Muscle layer of colon (tissue), 2 donors: ENCODE data around the gene FAIM2.

Source experiments
- H3K27ac ChIP-seq: one replicate; pipeline ENCODE4 v1.7.0; 2013; ENCODE audit warnings: low read depth, mild to moderate bottlenecking, low read length, moderate library complexity
- H3K27me3 ChIP-seq, 2 donors: one replicate each; pipeline ENCODE4 v1.7.0; 2013; ENCODE audit warnings: low read length in 2 of 2, mild to moderate bottlenecking in 2 of 2; ENCODE audit not compliant: insufficient read depth in 2 of 2, control insufficient read depth in 1 of 2
- H3K36me3 ChIP-seq: one replicate; pipeline ENCODE4 v1.7.0; 2013; ENCODE audit warnings: mild to moderate bottlenecking, low read length; ENCODE audit not compliant: insufficient read depth
- H3K4me1 ChIP-seq: one replicate; pipeline ENCODE4 v1.7.0; 2013; ENCODE audit warnings: mild to moderate bottlenecking, low read length; ENCODE audit not compliant: insufficient read depth
- H3K4me3 ChIP-seq, 2 donors: one replicate each; pipeline ENCODE4 v1.7.0; 2013; ENCODE audit warnings: low read length in 2 of 2, low read depth in 1 of 2, mild to moderate bottlenecking in 1 of 2, moderate library complexity in 1 of 2
- H3K9ac ChIP-seq: one replicate; pipeline ENCODE4 v1.7.0; 2013; ENCODE audit warnings: low read length
- H3K9me3 ChIP-seq: one replicate; pipeline ENCODE4 v1.7.0; 2013; ENCODE audit warnings: mild to moderate bottlenecking, low read length
- donor health status: abdominal sarcoma.
- donor health status: Adenocarcinoma of cecum.

FAIM2 gene

GRCh38 chr12:49911213-49911605 is 7.5 kb upstream of the FAIM2 start:
- no peak overlapping the region for H3K9ac ChIP-seq
- no peaks in the 10 kb centered on the region for H3K36me3 ChIP-seq
- H3K27ac ChIP-seq = no peak overlapping the region
- no peak overlapping the region for H3K4me3 ChIP-seq
- no peaks in the 10 kb centered on the region for H3K4me1 ChIP-seq
- H3K9me3 ChIP-seq = no peaks in the 10 kb centered on the region
- no peaks in the 10 kb centered on the region for H3K27me3 ChIP-seq

- no peaks in the 10 kb centered on the region for H3K36me3 ChIP-seq
- H3K9ac ChIP-seq = no peak overlapping the region
- H3K27me3 ChIP-seq = no peaks in the 10 kb centered on the region
- no peaks in the 10 kb centered on the region for H3K9me3 ChIP-seq
- no peak overlapping the region for H3K27ac ChIP-seq
- no peak overlapping the region for H3K4me3 ChIP-seq
- H3K4me1 ChIP-seq = no peaks in the 10 kb centered on the region
Measured at GRCh38 chr12:49910331-49911212, 6.9 kb upstream of the FAIM2 start.

DNA sequence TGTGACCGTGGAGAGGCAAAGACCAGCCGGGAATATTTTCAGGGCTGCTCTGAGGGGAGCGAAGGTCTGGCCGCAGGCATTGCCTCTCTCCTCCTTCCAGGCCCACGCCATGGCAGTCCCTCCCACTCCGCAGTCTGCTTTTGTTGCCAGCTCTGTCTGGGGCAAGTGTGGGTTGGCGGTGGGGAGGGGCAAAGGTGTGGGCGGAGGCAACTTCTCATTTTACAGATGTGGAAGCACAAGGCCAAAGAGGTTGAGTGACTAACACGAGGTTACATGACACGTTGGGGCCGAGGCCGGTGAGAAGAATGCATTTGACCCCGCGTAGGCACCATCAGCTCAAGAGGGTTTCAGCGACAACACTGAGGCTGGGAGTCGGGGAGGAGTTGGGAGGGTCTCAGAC is 6.1 kb upstream of the FAIM2 start:
- no peak overlapping the region for H3K4me3 ChIP-seq
- H3K9ac ChIP-seq = no peak overlapping the region
- H3K36me3 ChIP-seq = no peaks in the 10 kb centered on the region
- H3K27ac ChIP-seq = no peak overlapping the region
- no peaks in the 10 kb centered on the region for H3K27me3 ChIP-seq
- no peaks in the 10 kb centered on the region for H3K9me3 ChIP-seq
- H3K4me1 ChIP-seq = no peaks in the 10 kb centered on the region

- H3K36me3 ChIP-seq = no peaks in the 10 kb centered on the region
- H3K27ac ChIP-seq = no peak overlapping the region
- H3K27me3 ChIP-seq = no peaks in the 10 kb centered on the region
- H3K9ac ChIP-seq = no peak overlapping the region
- H3K9me3 ChIP-seq = no peaks in the 10 kb centered on the region
- no peak overlapping the region for H3K4me3 ChIP-seq
- H3K4me1 ChIP-seq = no peaks in the 10 kb centered on the region
Measured at GRCh38 chr12:49909356-49909755, 5.7 kb upstream of the FAIM2 start.

- no peak overlapping the region for H3K9ac ChIP-seq
- no peak overlapping the region for H3K4me3 ChIP-seq
- H3K4me1 ChIP-seq = no peaks in the 10 kb centered on the region
- no peaks in the 10 kb centered on the region for H3K36me3 ChIP-seq
- peaks cover 0 to 5% of the 10 kb centered on the region in 2 donors for H3K27me3 ChIP-seq
- no peaks in the 10 kb centered on the region for H3K9me3 ChIP-seq
- H3K27ac ChIP-seq = no peak overlapping the region
Measured at GRCh38 chr12:49907352-49907751, 3.7 kb upstream of the FAIM2 start.

DNA sequence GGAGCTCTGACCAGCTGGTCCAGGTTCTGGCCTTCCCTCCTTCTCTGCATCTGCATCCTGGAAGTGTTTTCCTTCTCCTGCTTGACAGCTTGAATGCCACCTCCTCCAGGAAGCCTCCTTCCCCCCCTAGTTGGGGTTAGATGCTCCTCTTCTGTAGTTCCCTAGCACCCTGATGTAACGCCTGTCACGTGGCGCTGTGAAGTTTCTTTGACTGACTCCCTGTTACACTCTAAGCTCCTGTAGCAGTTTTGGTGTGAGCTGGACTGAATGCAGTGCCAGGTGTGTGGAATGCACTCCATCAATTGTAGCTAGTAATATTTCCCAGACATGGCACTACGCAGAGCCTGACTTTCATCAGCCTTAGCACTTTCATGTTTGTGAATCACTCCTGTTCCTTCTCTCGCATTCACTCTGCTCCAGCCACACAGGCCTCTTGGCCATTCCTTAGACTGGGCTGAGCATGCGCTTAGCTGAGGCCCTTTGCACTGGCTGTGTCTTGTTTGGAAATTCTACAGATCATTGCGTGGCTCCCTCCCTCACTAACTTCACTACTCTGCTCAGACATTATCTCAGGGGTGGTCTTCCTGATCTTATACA is 2.1 kb upstream of the FAIM2 start:
- no peaks in the 10 kb centered on the region for H3K4me1 ChIP-seq
- no peaks in the 10 kb centered on the region for H3K36me3 ChIP-seq
- no peaks in the 10 kb centered on the region for H3K9me3 ChIP-seq
- no peak overlapping the region for H3K4me3 ChIP-seq
- H3K9ac ChIP-seq = no peak overlapping the region
- H3K27ac ChIP-seq = no peak overlapping the region
- peaks cover 0 to 10% of the 10 kb centered on the region in 2 donors for H3K27me3 ChIP-seq

- Histone ChIP-seq H3K27me3 (peaks cover 0 to 10% of the 10 kb centered on the region in 2 donors), H3K27ac (no peak overlapping the region), H3K4me3 (no peak overlapping the region), H3K9me3 (no peaks in the 10 kb centered on the region), H3K4me1 (no peaks in the 10 kb centered on the region), H3K36me3 (no peaks in the 10 kb centered on the region), H3K9ac (no peak overlapping the region)
Measured at GRCh38 chr12:49904601-49905000, 901 bp upstream of the FAIM2 start.

DNA sequence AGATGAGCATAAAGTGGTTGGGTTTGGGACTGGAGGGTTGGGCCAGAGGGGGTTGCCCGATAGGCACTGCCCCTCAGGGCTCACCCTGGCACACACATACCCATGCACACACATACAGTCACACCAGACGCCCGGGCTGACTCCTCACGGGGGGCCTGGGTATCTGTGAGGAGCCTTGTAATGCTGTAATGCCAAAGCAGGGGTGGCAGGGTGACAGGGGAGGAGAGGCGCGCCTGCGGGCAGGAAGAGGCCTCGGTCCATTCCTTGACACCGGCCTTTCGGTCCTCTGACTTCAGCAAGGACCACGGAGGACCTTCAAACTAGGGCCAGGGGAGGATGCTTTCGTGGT is 375 bp downstream of the FAIM2 start:
- peaks cover 0 to 10% of the 10 kb centered on the region in 2 donors for H3K27me3 ChIP-seq
- H3K9me3 ChIP-seq = no peaks in the 10 kb centered on the region
- H3K4me3 ChIP-seq = peak overlapping the region in 1 of 2 donors; percentile 43
- peak overlapping the region; percentile 24 for H3K27ac ChIP-seq
- no peak overlapping the region for H3K9ac ChIP-seq
- no peaks in the 10 kb centered on the region for H3K36me3 ChIP-seq
- H3K4me1 ChIP-seq = no peaks in the 10 kb centered on the region

DNA sequence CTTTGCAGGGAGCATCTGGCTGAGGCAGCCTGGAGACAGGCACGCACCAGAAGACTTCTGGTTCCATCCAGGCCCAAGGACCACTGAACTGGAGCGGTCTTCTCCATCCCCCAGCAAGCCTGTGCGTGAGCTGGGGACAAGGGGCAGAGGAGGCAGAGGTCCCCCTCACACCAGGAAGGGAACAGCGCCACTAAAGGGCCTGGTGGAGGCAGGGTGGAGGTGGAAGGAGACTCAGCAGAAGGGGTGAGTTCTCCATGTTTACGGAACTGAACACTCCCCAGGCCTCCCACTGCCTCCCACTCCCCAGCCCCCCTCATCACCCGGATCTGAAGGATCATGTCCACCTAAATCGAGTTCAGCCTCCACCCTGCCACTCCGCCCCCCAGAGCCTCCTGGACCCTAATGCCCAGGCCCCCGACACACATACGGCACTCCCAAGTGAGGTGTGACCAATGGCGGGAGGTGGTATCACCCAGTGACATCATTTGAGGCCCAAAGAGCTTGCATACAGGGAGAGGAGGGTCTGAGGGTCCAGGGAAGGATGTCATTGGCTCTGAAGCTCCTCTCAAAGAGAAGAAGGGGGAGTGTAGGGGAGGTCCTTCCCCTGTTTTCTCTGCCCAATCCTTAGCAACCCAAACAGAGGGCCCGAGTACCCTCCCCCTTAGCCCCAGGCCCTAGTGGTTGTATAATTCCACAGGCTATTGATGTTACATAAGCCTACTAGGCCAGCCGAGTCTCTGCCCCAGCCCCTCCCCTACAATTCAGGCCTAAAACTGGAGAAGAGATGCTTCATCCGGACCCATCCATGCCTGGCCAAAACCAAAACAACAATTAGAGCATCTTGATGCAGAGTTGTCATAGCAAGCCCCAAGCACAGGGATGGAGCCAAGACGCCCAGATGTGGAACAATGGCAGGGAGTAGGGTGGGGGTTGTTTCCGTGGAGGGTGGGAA is 1.0 kb downstream of the FAIM2 start:
- Histone ChIP-seq H3K4me3 (no peak overlapping the region), H3K9me3 (no peaks in the 10 kb centered on the region), H3K9ac (no peak overlapping the region), H3K27me3 (peaks cover 0 to 10% of the 10 kb centered on the region in 2 donors), H3K36me3 (no peaks in the 10 kb centered on the region), H3K27ac (no peak overlapping the region), H3K4me1 (no peaks in the 10 kb centered on the region)

GRCh38 chr12:49901986-49902385 is 1.7 kb downstream of the FAIM2 start:
- Histone ChIP-seq H3K9ac (no peak overlapping the region), H3K4me3 (no peak overlapping the region), H3K4me1 (no peaks in the 10 kb centered on the region), H3K27me3 (peaks cover 0 to 10% of the 10 kb centered on the region in 2 donors), H3K9me3 (no peaks in the 10 kb centered on the region), H3K27ac (no peak overlapping the region), H3K36me3 (no peaks in the 10 kb centered on the region)

GRCh38 chr12:49901026-49901425 is 2.7 kb downstream of the FAIM2 start:
- H3K36me3 ChIP-seq = no peaks in the 10 kb centered on the region
- H3K4me1 ChIP-seq = no peaks in the 10 kb centered on the region
- no peaks in the 10 kb centered on the region for H3K9me3 ChIP-seq
- H3K4me3 ChIP-seq = no peak overlapping the region
- no peak overlapping the region for H3K27ac ChIP-seq
- H3K27me3 ChIP-seq = peaks cover 0 to 10% of the 10 kb centered on the region in 2 donors
- no peak overlapping the region for H3K9ac ChIP-seq
